Measurements from ENCODE around the gene PSMB2.

PSMB2 gene

GRCh38 chr1:35641233-35641866, at the start of gene PSMB2 (continued):
- TF ChIP-seq REPIN1 (tag by site-specific recombination; IDR thresholded peaks at IDR 0.05; ENCODE audit: low read depth): 0 out of 2 replicates have a peak, but pooled peaks have one; percentile 19
- TF ChIP-seq ZNF214 (tag by site-specific recombination; IDR thresholded peaks at IDR 0.05; ENCODE audit: borderline replicate concordance): no peak
- TF ChIP-seq KLF1 (tag by site-specific recombination; IDR thresholded peaks at IDR 0.05): peak; percentile 17; the same call in 1 of the 2 replicates
- TF ChIP-seq ZNF548 (tag by site-specific recombination; IDR thresholded peaks at IDR 0.05): no peak
- TF ChIP-seq ZNF37A (tag by site-specific recombination; IDR thresholded peaks at IDR 0.05): no peak
- TF ChIP-seq KLF17 (tag by site-specific recombination; IDR thresholded peaks at IDR 0.05): no peak
- TF ChIP-seq ZFP37 (tag by site-specific recombination; IDR thresholded peaks at IDR 0.05): peak; percentile 57; the same call in 1 of the 2 replicates
- TF ChIP-seq, protein P1, sequence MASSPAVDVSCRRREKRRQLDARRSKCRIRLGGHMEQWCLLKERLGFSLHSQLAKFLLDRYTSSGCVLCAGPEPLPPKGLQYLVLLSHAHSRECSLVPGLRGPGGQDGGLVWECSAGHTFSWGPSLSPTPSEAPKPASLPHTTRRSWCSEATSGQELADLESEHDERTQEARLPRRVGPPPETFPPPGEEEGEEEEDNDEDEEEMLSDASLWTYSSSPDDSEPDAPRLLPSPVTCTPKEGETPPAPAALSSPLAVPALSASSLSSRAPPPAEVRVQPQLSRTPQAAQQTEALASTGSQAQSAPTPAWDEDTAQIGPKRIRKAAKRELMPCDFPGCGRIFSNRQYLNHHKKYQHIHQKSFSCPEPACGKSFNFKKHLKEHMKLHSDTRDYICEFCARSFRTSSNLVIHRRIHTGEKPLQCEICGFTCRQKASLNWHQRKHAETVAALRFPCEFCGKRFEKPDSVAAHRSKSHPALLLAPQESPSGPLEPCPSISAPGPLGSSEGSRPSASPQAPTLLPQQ (tag by site-specific recombination; IDR thresholded peaks at IDR 0.05): peak; percentile 35; the same call in 1 of the 2 replicates
- TF ChIP-seq YY1 (tag by site-specific recombination; IDR thresholded peaks at IDR 0.05): peak; percentile 39; the same call in 1 of the 2 replicates
- TF ChIP-seq ZNF513 (tag by site-specific recombination; IDR thresholded peaks at IDR 0.05): no peak
- peak; percentile 64 for TF ChIP-seq ZNF629 (tag by site-specific recombination; IDR thresholded peaks at IDR 0.05)
- no peak for TF ChIP-seq ZNF645 (tag by site-specific recombination; IDR thresholded peaks at IDR 0.05)
- TF ChIP-seq ZNF121 (tag by site-specific recombination; IDR thresholded peaks at IDR 0.05): no peak
- TF ChIP-seq ZNF501 (tag by site-specific recombination; IDR thresholded peaks at IDR 0.05): peak; percentile 77; the same call in 1 of the 2 replicates
- peak; percentile 54 for TF ChIP-seq SP3 (tag by site-specific recombination; IDR thresholded peaks at IDR 0.05)
- no peak for TF ChIP-seq HIC1 (tag by site-specific recombination; IDR thresholded peaks at IDR 0.05)
- TF ChIP-seq, protein P2, sequence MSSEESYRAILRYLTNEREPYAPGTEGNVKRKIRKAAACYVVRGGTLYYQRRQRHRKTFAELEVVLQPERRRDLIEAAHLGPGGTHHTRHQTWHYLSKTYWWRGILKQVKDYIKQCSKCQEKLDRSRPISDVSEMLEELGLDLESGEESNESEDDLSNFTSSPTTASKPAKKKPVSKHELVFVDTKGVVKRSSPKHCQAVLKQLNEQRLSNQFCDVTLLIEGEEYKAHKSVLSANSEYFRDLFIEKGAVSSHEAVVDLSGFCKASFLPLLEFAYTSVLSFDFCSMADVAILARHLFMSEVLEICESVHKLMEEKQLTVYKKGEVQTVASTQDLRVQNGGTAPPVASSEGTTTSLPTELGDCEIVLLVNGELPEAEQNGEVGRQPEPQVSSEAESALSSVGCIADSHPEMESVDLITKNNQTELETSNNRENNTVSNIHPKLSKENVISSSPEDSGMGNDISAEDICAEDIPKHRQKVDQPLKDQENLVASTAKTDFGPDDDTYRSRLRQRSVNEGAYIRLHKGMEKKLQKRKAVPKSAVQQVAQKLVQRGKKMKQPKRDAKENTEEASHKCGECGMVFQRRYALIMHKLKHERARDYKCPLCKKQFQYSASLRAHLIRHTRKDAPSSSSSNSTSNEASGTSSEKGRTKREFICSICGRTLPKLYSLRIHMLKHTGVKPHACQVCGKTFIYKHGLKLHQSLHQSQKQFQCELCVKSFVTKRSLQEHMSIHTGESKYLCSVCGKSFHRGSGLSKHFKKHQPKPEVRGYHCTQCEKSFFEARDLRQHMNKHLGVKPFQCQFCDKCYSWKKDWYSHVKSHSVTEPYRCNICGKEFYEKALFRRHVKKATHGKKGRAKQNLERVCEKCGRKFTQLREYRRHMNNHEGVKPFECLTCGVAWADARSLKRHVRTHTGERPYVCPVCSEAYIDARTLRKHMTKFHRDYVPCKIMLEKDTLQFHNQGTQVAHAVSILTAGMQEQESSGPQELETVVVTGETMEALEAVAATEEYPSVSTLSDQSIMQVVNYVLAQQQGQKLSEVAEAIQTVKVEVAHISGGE (tag by site-specific recombination; conservative IDR thresholded peaks at IDR 0.05; ENCODE audit: low read depth): peak; percentile 59; the same call in 1 of the 2 replicates
- peak; percentile 15; the same call in 1 of the 2 replicates for TF ChIP-seq WT1 (tag by site-specific recombination; IDR thresholded peaks at IDR 0.05)
- TF ChIP-seq ZNF791 (tag by site-specific recombination; IDR thresholded peaks at IDR 0.05): no peak
- no peak for TF ChIP-seq ZNF350 (tag by site-specific recombination; IDR thresholded peaks at IDR 0.05)
- peak; percentile 80 for TF ChIP-seq ZEB2 (tag by site-specific recombination; IDR thresholded peaks at IDR 0.05)
- no peak for TF ChIP-seq ZNF837 (tag by site-specific recombination; IDR thresholded peaks at IDR 0.05)
- no peak for TF ChIP-seq HOXA7 (CRISPR knock-in tag; IDR thresholded peaks at IDR 0.05; ENCODE audit: borderline replicate concordance)
- no peak for TF ChIP-seq FEZF1 (tag by site-specific recombination; IDR thresholded peaks at IDR 0.05)
- peak; percentile 86 for TF ChIP-seq ZBTB48 (tag by site-specific recombination; IDR thresholded peaks at IDR 0.05)
- TF ChIP-seq ZNF2 (tag by site-specific recombination; IDR thresholded peaks at IDR 0.05): no peak; the same call in none of the 2 replicates
- TF ChIP-seq ZNF112 (tag by site-specific recombination; IDR thresholded peaks at IDR 0.05): no peak
- peak; percentile 4; the same call in 1 of the 2 replicates for TF ChIP-seq CTCF (tag by site-specific recombination; IDR thresholded peaks at IDR 0.05)

Data from HEK293 (cell line).